CD4-positive, alpha-beta T cell treated with Interleukin-21 for 1 hour (primary cell): Measurements from ENCODE around the gene ZNF740.
"Not testable (repeated sequence)": the region's sequence is repeated elsewhere in the genome, so short reads cannot be mapped to it uniquely, and the experiment has no call there.

Experiments
- DNase-seq: peaks from one replicate; pipeline ENCODE4 v3.0.0-alpha.2; 2020

The ZNF740 gene, protein sequence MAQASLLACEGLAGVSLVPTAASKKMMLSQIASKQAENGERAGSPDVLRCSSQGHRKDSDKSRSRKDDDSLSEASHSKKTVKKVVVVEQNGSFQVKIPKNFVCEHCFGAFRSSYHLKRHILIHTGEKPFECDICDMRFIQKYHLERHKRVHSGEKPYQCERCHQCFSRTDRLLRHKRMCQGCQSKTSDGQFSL

DNA sequence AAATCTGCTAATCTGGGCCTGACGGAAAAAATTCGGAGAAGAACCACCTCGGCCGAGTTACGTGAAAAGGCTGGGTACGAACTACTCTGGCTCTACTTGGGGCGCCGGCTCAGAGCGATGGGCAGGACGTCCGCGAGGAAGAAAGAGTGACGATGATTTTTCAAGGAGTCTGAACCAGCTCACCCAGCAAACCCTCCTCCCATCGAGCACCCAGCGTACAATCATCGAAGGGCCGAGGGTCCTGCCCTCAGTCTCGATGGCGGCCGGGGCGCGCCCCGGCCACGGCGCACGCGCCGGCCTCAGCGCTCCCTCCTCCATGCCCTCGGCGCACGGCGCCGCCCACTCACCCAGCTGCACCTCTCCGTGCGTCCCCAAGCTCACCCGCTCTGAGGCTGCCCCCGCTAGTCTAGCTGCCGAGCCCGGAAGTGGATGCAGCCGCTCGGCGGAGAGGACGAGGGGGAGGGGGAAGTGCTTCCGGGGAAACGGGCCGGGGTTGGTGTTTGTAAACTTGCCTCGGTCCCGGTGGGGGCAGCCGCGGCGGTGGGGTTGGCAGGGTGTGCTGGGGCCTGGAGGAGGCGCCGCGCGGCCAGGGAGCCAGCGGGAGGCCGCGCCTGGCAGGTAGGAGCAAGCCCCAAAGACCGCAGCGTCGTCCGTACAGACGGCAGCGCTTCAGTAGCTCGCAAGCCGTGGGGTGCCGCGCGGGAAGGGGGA lies at the start of gene ZNF740, which contains the start of gene CSAD:
Gene ZNF740, plus strand, starts transcription at position 503 of the 711 bp plus-strand sequence. CDS start 1,262 bp downstream, outside the sequence.
Gene CSAD, minus strand, starts transcription at position 706 of the 711 bp plus-strand sequence. CDS start 7,455 bp downstream, outside the sequence.
- DNase-seq, result peak; percentile 98

DNA sequence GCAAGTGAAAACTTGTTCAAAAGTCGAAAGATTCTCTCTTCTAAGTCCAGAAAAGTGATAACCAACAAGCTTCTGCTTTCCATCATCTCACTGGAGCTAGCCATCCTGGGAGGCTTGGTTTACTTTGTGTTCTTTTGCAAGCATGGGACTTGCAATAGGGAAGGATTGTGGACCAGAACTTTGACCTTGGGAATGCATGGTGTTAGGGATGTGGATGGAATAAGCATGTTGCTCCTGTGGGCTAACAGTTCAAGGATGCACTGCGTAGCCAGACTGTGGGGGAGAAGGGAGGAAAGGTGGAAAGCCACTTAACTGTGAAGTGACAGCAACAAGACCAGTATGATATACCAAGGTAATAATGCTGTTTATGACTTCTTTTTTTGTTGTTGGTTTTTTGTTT lies 48.7 kb upstream of the ZNF740 start:
- no peak for DNase-seq

DNA sequence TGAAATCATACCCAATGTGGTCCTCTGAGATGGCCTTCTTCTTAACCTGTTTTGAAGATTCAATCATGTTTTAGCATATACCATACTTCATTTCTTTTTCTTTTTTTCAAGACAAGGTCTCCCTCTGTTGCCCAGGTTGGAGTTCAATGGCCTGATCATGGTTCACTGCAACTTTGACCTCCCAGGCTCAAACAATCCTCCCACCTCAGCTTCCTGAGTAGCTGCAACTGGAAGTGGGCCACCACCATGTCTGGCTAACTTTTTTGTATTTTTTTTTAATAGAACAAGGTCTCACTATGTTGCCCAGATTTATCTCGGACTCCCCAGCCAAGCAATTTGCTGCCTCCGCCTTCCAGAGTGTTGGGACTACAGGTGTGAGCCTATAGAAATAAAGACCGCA lies 46.8 kb upstream of the ZNF740 start:
- DNase-seq, result no peak

DNA sequence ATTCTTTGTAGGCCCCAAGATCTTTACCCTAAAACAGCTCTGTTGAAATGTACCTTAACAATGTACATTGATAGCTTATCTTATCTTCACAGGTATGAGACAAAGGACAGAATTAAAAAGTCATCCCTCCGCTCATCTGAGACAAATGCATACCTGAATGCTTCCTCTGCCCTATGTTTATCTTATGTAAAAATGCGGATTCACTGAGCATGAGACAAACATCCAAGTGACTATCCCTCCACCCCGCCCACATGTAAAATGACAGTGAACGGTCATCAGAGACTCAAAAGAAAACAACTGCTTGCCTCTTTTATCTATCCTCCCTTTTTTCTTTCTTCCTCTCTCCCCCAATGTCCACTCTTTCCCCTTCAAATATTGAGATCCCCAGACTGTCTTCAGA lies 37.2 kb upstream of the ZNF740 start:
- DNase-seq, result no peak

DNA sequence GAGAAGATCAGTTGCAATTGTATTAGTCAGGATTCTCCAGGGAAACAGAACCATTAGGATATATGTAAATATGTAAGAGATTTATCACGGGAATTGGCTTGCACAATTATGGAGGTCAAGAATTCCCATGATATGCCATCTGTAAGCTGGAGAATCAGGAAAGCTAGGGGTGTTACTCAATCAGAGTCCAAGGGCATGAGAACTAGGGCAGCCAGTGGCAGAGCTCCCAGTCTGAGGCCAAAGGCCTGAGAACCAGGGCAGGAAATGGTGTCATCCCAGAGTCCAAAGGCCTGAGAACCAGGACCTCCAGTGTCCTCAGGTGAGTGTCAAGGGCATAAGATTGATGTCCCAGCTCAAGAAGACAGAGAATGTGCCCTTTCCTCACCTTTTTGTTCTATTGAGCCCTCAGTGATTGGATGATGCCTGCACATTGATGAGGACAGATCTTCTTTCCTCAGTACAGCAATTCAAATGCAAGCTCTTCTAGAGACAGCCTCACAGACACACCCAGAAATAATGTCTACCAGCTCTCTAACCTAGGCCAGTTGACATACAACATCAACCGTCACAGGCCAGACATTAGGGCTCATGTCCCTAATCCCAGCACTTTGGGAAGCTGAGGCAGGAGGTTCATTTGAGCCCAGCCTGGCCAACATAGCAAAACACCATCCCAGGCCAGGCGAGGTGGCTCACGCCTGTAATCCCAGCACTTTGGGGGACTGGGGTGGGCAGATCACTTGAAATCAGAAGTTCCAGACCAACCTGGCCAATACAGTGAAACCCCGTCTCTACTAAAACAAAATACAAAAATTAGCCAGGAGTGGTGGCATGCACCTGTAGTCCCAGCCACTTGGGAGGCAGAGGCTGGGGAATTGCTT lies 34.9 kb upstream of the ZNF740 start:
- no peak for DNase-seq

DNA sequence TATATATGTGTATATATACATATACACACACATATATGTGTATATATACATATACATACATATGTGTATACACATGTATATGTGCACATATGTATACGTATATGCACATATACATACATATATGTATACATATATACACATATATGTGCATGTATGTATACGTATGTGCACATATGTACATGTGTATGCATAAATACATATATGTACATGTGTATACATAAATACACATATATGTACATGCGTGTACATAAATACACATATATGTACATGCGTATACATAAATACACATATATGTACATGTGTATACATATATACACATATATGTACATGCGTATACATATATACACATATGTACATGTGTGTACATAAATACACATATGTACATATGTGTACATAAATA lies 33.3 kb upstream of the ZNF740 start:
- no peak for DNase-seq

DNA sequence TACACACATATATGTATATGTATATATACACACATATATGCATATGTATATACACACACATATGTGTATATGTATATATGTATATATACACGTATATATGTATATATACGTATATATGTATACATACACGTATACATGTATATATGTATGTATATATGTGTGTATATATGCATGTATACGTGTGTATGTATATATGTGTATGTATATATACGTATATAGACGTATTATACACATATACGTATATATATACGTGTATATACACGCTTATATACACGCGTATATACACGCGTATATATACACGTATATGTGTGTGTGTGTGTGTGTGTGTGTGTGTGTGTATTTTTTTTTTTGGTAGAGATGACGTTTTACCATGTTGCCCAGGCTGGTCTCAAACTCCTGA lies 32.9 kb upstream of the ZNF740 start:
- DNase-seq, result no peak

DNA sequence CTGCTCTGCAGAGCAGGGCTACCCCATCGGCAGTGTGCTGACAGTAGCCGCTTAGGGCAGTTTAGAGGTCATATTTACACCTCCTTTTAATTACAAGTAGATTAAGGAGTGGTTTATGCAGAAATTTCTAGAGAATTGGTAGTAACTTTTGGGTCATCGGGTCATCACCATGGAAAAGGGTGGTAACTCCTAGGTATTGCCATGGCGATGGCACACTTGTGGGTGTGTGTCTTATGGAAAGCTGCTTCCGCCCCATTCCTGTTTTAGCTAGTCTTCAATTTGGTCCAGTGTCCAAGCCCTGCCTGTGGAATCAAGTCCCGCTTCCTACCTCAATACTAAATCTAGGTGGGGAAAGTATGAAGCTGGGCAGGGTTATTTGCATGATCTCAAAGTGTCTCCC lies 29.5 kb upstream of the ZNF740 start:
- no peak for DNase-seq

DNA sequence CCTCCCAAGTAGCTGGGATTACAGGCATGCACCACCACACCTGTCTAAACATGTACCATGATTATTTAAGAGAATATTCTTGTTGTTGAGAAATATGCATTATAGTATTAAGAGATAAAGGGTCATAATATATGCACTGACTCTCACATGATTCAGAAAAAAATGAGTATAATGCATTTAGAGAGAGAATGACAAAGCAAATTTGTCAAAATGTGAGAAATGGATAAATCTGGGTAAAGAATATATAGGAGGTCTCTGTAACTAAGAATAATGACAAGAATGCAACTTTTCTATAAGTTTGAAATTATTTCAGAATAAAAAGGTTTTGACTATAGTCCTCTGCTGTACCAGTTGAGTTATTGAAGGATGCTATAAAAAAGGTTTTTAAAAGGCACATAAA lies 28.1 kb upstream of the ZNF740 start:
- no peak for DNase-seq

DNA sequence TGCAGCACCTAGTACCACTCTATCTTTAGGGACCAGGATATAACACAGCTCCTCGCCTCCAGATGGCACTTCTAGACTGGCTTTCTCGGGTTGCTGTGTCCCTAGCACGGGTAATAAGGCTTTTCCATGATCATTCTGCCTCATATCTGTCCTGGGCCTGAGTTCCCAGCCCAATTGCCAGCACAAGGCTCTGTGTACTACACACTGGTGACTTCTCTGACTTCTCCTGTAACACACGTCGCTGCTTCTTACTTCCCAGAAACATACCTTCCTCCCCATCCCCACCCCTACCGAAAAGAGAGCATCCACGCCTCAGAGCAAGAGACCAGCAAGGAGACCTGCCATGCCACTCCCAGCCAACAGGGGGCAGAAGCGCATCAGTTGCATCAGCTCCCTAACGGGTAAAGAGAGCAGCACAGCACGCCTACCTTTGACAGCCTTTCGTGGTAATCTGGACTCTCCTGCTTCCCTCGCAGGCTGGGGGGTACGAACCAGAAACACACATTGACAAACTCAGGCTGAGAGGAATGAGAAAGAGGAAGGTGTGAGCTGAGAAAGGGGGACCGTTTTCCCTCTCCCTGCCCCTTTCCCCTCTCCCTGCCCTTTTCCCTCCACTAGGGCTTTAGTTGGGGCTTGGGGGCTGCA lies 21.2 kb upstream of the ZNF740 start:
- DNase-seq, result peak; percentile 91

DNA sequence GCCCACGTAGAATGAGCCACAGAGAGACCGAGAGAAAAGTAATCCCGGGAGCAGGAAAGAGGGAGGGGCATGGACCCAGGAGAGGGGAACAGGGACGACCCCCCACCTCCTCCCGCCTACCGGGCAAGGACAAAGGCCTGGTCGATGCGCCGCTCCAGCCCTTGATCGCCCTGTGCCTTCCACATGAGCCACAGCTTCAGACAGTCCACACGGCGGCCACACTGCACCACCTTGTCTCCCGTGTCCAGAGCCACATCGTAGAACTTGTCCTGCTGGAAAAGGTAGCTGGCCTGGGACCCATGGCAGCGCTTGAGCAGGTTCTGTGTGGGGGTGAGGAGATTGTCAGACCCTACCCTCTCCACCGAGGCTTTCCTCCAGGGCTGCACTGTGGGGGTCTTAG lies 20.5 kb upstream of the ZNF740 start:
- DNase-seq, result no peak

DNA sequence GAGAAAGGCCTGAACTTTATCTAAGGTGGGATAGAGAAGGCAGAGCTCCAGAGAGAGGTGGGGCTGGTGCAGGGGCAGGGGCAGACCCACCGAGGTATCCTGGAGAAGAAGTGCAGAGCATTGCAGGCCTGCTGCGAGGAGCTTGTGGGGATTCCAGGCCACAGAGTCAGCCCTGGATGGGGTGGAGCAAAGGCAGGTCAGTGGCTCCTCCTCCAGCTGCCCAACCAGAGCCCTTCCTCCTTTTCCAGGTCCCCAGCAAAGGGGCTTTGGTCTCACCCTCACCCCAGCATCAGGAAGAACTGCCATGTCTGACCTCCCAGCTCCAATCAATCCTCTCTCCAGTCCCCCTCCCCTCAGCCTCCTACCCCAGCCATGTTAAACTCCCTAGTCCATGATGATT lies 19.8 kb upstream of the ZNF740 start:
- no peak for DNase-seq

DNA sequence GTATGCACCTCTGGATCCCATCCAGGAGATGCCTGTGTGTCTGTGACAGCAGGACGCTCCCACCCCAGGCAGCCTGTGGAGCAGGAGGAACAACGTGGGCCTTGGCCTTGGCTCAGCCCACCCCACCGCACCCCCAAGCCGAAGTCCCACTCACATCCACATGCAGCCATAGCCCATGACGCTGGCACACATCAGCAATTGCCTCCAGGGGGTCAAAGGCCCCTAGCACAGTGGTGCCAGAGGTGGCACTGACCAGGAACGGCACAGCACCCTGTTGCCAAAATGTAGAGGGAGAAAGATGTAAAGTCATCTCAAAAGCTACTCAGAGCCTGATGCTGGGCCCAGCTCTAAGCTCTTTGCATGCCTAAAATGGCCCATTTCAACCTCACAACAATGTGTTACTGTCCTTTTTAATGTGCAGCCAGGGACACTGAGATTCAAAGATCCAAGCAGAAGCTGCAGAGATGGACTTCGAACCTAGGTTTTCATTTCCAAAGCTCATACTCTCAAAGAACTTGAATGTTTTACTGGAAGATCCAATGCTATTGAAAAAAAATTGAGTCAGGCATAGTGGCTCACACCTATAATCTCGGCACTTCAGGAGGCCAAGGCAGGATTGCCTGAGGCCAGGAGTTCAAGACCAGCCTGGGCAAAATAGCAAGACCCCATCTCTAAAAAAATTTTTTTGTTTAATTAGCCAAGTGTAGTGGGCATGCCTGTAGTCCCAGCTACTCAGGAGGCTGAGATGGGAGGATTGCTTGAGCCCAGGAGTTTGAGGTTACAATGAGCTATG lies 19.2 kb upstream of the ZNF740 start:
- no peak for DNase-seq

DNA sequence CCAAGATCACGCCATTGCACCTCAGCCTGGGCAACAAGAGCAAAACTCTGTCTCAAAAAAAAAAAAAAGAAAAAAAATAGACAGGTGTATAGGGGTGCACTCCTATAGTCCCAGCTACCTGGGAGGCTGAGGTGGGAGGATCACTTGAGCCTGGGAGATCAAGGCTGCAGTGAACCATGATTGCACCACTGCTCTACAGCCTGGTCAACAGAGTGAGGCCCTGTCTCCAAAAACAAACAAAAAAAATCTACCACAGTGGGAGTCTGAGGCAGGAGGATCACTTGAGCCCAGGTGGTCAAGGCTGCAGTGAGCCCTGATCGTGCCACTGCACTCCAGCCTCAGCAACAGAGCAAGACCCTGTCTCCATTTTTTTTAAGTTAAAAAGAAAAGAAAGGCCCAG lies 17.5 kb upstream of the ZNF740 start:
- DNase-seq, result not testable (repeated sequence)

DNA sequence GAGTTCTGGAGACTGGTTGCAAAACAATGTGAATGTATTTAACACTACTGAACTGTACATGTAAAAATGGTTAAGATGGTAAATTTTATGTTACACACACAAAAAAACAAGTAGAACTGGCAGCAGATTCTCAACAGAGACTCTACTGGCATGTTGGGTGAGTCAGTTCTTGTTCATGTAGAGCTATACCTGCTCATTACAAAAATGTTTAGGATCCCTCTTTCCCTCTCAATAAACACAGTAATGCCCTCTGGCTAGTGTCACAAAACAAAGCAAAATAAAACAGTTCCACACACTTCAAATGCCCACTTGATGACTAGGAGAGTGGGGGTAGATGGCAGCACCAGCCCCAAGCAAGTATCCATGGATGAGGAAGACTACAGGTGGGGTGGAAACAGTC lies 13.7 kb upstream of the ZNF740 start:
- DNase-seq, result no peak

DNA sequence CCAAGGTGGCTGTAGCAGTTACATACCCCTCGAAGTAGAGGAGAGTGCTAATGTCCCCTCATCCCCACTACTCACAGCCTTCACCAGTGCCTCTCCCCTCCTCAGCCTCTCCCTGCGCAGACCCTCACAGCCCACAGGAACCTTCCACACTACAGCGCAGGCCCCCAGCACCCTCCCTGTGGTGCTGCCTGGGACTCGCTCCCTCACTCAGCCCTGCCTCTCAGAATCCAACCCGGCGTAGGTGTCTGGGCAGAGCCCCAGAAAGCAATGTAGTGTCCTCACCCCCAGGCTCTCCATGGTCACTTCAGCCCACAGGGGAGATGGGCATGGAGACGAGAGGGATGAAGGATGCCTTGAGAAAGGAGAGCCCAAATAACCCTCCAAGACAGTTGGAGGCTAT lies 10.9 kb upstream of the ZNF740 start:
- DNase-seq, result no peak

DNA sequence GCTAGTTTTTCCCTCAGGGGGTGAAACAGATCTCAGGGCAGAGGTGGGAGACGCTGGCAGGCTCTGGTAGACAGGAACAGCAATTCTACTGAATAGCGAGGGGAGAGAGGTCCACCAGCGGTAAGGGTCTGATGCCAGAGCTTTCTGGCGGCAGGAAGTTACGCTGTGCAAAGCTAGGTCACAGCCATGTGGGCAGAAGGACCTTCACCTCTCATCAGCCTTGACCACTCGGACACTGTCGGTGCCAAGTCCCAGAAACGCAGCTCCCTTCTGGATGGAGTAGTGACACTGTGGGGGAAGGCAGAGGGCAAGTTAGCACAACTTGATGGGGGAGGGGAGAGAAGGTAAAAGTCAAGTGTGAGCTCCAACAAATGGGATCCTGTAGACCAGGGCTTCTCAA lies 10.3 kb upstream of the ZNF740 start:
- no peak for DNase-seq

DNA sequence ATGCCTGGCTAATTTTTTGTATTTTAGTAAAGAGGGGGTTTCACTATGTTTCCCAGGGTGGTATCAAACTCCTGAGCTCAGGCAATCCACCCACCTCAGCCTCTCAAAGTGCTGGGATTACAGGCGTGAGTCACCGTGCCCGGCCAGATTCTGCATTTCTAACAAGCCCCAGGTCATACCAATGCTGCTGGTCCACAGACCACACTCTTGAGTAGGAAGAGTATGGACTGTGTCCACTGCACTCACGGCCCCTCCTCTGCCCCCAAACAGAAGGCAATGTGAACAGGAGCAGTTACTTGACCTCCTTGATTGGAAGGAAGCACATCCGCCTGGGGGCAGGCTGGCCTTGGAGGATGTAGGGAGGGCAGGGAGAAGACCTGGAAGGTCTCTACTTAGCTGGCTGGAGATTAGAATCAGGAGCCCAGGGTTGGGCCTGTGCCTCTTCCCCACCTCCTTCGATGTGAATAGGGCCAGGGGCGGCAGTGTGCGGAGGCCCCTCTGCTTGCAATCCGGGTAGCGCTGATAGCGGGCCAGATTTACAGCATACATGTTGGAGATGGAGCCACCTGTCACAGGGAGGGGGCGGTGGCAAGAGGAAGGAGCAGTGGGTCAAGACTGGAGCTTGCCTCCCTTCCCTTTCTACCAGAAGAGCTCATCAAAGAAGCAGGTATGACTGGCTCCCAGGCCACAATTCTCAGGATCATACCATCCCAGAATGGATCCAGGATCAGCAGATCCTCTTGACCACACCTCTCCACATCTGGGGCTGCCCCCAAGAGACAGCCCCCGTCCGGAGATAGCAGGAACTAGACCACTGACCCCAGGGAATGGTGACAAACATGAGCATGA lies 9.4 kb upstream of the ZNF740 start:
- no peak for DNase-seq

DNA sequence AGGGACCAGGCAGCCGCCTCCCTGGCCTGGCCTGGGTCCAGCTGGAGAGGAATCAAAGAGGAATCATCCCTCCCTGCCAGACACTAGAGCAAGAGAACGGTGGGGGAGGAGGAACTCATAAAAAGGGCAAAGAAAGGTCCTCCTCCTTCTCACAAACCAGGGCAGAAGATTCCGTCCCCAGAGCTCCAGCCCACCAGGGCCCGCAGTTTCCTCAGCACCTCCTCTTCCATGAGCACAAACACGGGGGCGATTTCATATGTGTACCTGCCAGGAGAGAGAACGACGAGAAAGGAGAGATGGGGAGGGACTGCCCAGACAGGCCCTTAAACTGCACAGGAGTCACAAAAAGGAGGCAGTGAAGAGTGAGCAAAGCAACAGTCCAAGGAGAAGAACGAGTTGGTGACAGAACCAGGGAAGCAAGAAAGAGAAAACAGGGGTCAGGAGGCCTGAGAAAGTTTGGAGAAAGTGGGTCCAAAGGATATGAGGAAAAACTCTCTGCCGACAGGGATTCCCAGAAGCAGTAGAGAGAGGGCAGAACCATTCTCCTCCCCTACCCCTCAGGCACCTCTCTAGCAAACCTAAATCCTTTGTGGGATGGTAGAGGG lies 8.7 kb upstream of the ZNF740 start:
- no peak for DNase-seq

DNA sequence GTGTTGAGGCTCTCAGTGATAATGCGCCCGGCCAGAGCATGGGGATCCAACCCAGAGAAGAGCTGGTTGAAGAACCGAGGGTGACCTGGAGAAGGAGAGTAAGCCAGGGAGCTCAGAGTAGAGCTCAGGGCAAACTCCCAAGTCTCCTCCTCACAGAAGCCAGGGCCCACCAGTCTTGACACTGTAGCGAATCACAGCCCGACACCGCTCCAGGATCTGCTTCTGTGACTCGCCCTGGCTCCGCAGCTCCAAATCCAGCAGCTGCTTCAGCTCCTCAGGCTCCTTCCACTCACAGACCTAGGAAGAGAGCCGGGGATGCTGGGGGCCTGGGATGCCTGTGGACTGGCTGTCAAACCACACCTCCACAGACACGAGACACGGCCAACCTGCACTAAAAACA lies 8.2 kb upstream of the ZNF740 start:
- DNase-seq, result no peak
